ENCODE measurements around the gene DYNC1LI2. TPM values are rescaled to one million over a fixed set of nuclear protein-coding genes. Genes with fewer than 3 reads are reported as not detected.
"Not testable (repeated sequence)": the region's sequence is repeated elsewhere in the genome, so short reads cannot be mapped to it uniquely, and the experiment has no call there.

DYNC1LI2 gene
- total RNA-seq (100 to 1,000 TPM in 2 of 10 donors, 10 to 100 TPM in 8; 70.4 to 109 (median 89.0) TPM), polyA plus RNA-seq (10 to 100 TPM; 27.2 to 53.9 TPM)
- long read RNA-seq, donor 1, full-length matches to known transcripts: 50 of 86 reads
- long read RNA-seq, donor 1, partial matches to known transcripts: 21 of 86 reads
- long read RNA-seq, donor 1, other reads (novel, unspliced or antisense): 15 of 86 reads
- long read RNA-seq, donor 2, full-length matches to known transcripts: 60 of 111 reads
- long read RNA-seq, donor 2, partial matches to known transcripts: 19 of 111 reads
- long read RNA-seq, donor 2, other reads (novel, unspliced or antisense): 32 of 111 reads
- long read RNA-seq, donor 3, full-length matches to known transcripts: 22 of 65 reads
- long read RNA-seq, donor 3, partial matches to known transcripts: 7 of 65 reads
- long read RNA-seq, donor 3, other reads (novel, unspliced or antisense): 36 of 65 reads

GRCh38 chr16:66751303-66751991 lies at the start of gene DYNC1LI2:
TSS of gene DYNC1LI2 (minus strand) at chr16:66751609. CDS start at chr16:66751591, 18 bp downstream.
- DNase-seq: peak; percentile 83 to 84
- Histone ChIP-seq H3K4me3 (peak within 1 kb of the TSS; percentile 59 to 100 (median 98)), H3K27ac (peak within 1 kb of the TSS; percentile 92 to 99 (median 97)), H3K36me3 (peaks cover 0 to 33% (median 14%) of the 10 kb centered on the region in 9 donors), H3K27me3 (peaks cover 0 to 20% (median 0%) of the 10 kb centered on the region in 7 donors), H3K9me3 (no peaks in the 10 kb centered on the region), H3K4me1 (peaks cover 0 to 51% (median 31%) of the 10 kb centered on the region in 9 donors)
- ATAC-seq: peak; percentile 85 to 95 (median 92)
- WGBS, 2 donors: 0% methylated on average over 81 to 90 of the region's 90 CpGs
- peak; percentile 69 to 97 (median 86) for TF ChIP-seq CTCF (IDR thresholded peaks at IDR 0.05)
- intact Hi-C loops (cut with DNase I): loop anchor here in 3 of 10 donors (1.0 to 5.0 kb wide), 5 partner anchors 10 to 344 kb away; no protein-coding TSS in a partner anchor

GRCh38 chr16:66800856-66801255 lies 49.4 kb upstream of the DYNC1LI2 start:
- no peaks in the 10 kb centered on the region for H3K9me3 ChIP-seq
- intact Hi-C loops (cut with DNase I): no loop called here
- TF ChIP-seq CTCF (IDR thresholded peaks at IDR 0.05): no peak
- DNase-seq: no peak
- H3K4me1 ChIP-seq: no peaks in the 10 kb centered on the region
- H3K27me3 ChIP-seq: no peaks in the 10 kb centered on the region
- H3K36me3 ChIP-seq: peaks cover 0 to 53% (median 36%) of the 10 kb centered on the region in 9 donors
- no peak overlapping the region for H3K27ac ChIP-seq
- no peak overlapping the region for H3K4me3 ChIP-seq
- WGBS, 2 donors: 91 to 92% methylated on average over 19 of the region's 19 CpGs
- ATAC-seq: peak in 2 of 8 donors; percentile 10 to 34

GRCh38 chr16:66798161-66798560 lies 46.8 kb upstream of the DYNC1LI2 start:
- no peak overlapping the region for H3K4me3 ChIP-seq
- no peak for TF ChIP-seq CTCF (IDR thresholded peaks at IDR 0.05)
- 78 to 82% methylated on average over 2 of the region's 2 CpGs for WGBS, 2 donors
- no peaks in the 10 kb centered on the region for H3K9me3 ChIP-seq
- H3K27ac ChIP-seq: no peak overlapping the region
- DNase-seq: no peak
- H3K4me1 ChIP-seq: no peaks in the 10 kb centered on the region
- intact Hi-C loops (cut with DNase I): no loop called here
- ATAC-seq: no peak
- H3K27me3 ChIP-seq: no peaks in the 10 kb centered on the region
- peaks cover 0 to 26% (median 11%) of the 10 kb centered on the region in 9 donors for H3K36me3 ChIP-seq

GRCh38 chr16:66793984-66794383 lies 42.6 kb upstream of the DYNC1LI2 start:
- DNase-seq; H3K36me3 ChIP-seq; H3K4me3 ChIP-seq; ATAC-seq; H3K9me3 ChIP-seq; intact Hi-C loops (cut with DNase I); H3K27me3 ChIP-seq; H3K27ac ChIP-seq; H3K4me1 ChIP-seq: not testable (repeated sequence)
- 89 to 94% methylated on average over 6 of the region's 6 CpGs for WGBS, 2 donors

All from heart right ventricle (tissue), 16 donors.